Transverse colon (tissue), 4 donors: ENCODE data around the gene COA6. TPM values are rescaled to one million over a fixed set of nuclear protein-coding genes. Genes with fewer than 3 reads are reported as not detected.
"Not testable (repeated sequence)": the region's sequence is repeated elsewhere in the genome, so short reads cannot be mapped to it uniquely, and the experiment has no call there.

Experiments used
- DNase-seq: peaks from one replicate; pipeline ENCODE4 v3.0.0-alpha.2; 2019
- H3K27ac ChIP-seq, 4 donors: fragments of 200-600 bp; sonication (generic); 2 replicates each; pipeline ENCODE4 v1.5.1; 2016 to 2018; ENCODE audit warnings: inconsistent platforms in 4 of 4
- H3K27me3 ChIP-seq: fragments of 200-600 bp; sonication (generic); 2 replicates; pipeline ENCODE4 v1.5.1; 2017; ENCODE audit warnings: inconsistent platforms
- H3K36me3 ChIP-seq, 4 donors: fragments of 200-600 bp; sonication (generic); 2 replicates each; pipeline ENCODE4 v1.5.1; 2017 to 2019; ENCODE audit warnings: inconsistent platforms in 4 of 4
- H3K4me1 ChIP-seq, 4 donors: fragments of 200-600 bp; sonication (generic); 2 replicates each; pipeline ENCODE4 v1.5.1; 2017 to 2020; ENCODE audit warnings: inconsistent platforms in 4 of 4
- H3K4me3 ChIP-seq, 4 donors: fragments of 200-600 bp; sonication (generic); 1 replicate in 1 of 4; 2 replicates in 3 of 4; pipeline versions ENCODE4 v1.5.1 to v1.6.1; 2017 to 2019; ENCODE audit warnings: inconsistent platforms in 4 of 4
- H3K9me3 ChIP-seq, 2 donors: fragments of 200-600 bp; sonication (generic); 2 replicates each; pipeline ENCODE4 v1.5.1; 2017 to 2019; ENCODE audit warnings: inconsistent platforms in 2 of 2
- CTCF ChIP-seq, 5 experiments: fragments of 200-600 bp in 3 of 5; fragments of 450-650 bp in 2 of 5; sonication (generic) in 3 of 5; IDR thresholded peaks; 1 replicate in 2 of 5; 2 replicates in 3 of 5; pipeline ENCODE4 v1.5.1; 2016 to 2017; ENCODE audit warnings: antibody characterized with exemption in 5 of 5, inconsistent platforms in 3 of 5, mild to moderate bottlenecking in 2 of 5, moderate library complexity in 1 of 5
- EP300 ChIP-seq: sonication (generic); formaldehyde crosslinking; IDR thresholded peaks from one replicate; pipeline ENCODE4 v1.6.1; 2017; ENCODE audit warnings: antibody characterized with exemption, low read depth
- POLR2A ChIP-seq: fragments of 450-650 bp; IDR thresholded peaks from one replicate; pipeline ENCODE4 v1.6.1; 2016; ENCODE audit warnings: antibody characterized with exemption, mild to moderate bottlenecking, moderate library complexity
- POLR2AphosphoS5 ChIP-seq, 3 donors: sonication (generic); formaldehyde crosslinking; IDR thresholded peaks; one replicate each; pipeline ENCODE4 v1.6.1; 2016; ENCODE audit warnings: antibody characterized with exemption in 3 of 3
- WGBS, 2 donors: methylation state at CpG; one replicate each; pipeline ENCODE4 v1.1.5; 2018; ENCODE audit warnings: low coverage in 1 of 2; 5-methylcytosine and 5-hydroxymethylcytosine counted together
- in situ Hi-C, 4 donors: fragments of 200-750 bp; cut with MboI; loops; one replicate each; pipeline versions ENCODE4 v1.15.0 to v1.15.1; 2017; ENCODE audit warnings: low sequenced_read_pairs in 3 of 4, low pct_ligation_motif_present in 1 of 4, low pct_unique_long_range_greater_than_20kb in 1 of 4
- intact Hi-C: fragments of 100-400 bp; cut with DNase I; formaldehyde crosslinking; loops from one replicate; pipeline ENCODE4 v1.15.1; 2023; ENCODE audit warnings: low total_unique reads
- total RNA-seq, 4 donors: library from RNA; depleted of rRNA; stranded (reverse); fragments of >200 nt; gene quantifications; one replicate each; pipeline ENCODE4 v1.1.0, GENCODE V29; 2016

COA6 gene
- total RNA-seq, 4 donors from 2014 or later, result 13.7 to 21.6 (median 15.7) TPM; not detected in 1

DNA sequence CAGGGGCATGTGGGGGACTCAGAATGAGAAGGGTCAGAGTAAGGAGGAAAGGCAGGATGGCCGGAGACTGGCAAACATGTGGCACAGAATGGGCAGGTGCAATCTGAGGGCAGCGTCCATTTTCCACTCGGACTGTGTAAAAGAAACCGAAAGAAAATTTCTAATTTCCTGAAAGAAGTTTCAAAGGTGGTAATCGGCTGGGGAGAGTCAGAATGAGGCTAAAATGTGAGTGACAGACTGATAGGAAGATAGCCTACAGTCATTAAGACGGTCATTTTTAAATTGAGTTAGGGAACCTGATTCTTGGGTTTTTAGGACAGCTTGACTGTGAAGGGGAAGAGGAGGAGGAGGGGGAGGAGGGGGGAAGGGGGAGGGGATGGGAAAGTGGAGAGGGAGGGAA is 23.6 kb downstream of the COA6 start:
- DNase-seq, result no peak
- WGBS, 2 donors, result 51 to 73% methylated on average over 5 to 6 of the region's 6 CpGs

GRCh38 chr1:234397732-234398131 is 24.5 kb downstream of the COA6 start:
- H3K27ac ChIP-seq, result no peak overlapping the region
- no peak for TF ChIP-seq POLR2A
- no peak for TF ChIP-seq EP300
- TF ChIP-seq CTCF (IDR thresholded peaks at IDR 0.05), result no peak
- no peak for TF ChIP-seq POLR2AphosphoS5 (IDR thresholded peaks at IDR 0.05)
- no peak overlapping the region for H3K4me3 ChIP-seq
- H3K4me1 ChIP-seq, result peaks cover 0 to 13% (median 0%) of the 10 kb centered on the region in 4 donors
- intact Hi-C loops, result no loop called here
- H3K27me3 ChIP-seq, result no peaks in the 10 kb centered on the region
- H3K9me3 ChIP-seq, result no peaks in the 10 kb centered on the region
- in situ Hi-C loops, result no loop called here
- 62 to 63% methylated on average over 3 of the region's 5 CpGs for WGBS, 2 donors
- no peak for DNase-seq
- H3K36me3 ChIP-seq, result no peaks in the 10 kb centered on the region

More for the DNA sequence above, 23.6 kb downstream of the COA6 start:
- intact Hi-C loops (no loop called here), in situ Hi-C loops (no loop called here)
- H3K27me3 ChIP-seq, result no peaks in the 10 kb centered on the region
- no peak for TF ChIP-seq POLR2A
- H3K4me3 ChIP-seq, result no peak overlapping the region
- no peaks in the 10 kb centered on the region for H3K9me3 ChIP-seq
- peaks cover 0 to 7% (median under 1%) of the 10 kb centered on the region in 4 donors for H3K36me3 ChIP-seq
- no peak overlapping the region for H3K27ac ChIP-seq
- peaks cover 0 to 13% (median 0%) of the 10 kb centered on the region in 4 donors for H3K4me1 ChIP-seq

DNA sequence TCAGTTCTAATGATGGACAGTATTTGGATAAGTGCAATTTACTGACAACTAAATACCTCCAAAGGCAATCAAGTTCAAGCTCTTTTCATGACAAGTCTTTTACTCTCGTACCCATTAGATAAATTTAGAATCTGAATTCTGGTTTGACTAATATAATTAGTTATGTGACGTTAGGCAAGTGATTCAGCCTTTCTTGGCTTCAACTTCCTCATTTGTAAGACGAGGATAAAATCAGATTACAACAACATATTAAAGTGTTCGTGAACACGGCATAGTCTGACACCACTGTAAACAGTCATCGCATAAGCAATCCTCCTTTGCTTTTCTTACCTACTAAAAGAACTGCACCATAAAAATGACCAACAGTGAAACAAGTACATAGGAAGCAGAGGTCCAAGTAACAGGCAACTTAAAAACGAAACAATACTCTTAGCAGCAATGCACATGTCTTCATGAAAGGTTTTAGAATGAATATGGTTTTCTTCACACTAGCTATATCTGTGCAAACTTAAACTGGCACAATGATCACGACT is 25.7 kb downstream of the COA6 start:
- no peaks in the 10 kb centered on the region for H3K9me3 ChIP-seq
- no peaks in the 10 kb centered on the region for H3K27me3 ChIP-seq
- no peak overlapping the region for H3K4me3 ChIP-seq
- peak overlapping the region in 1 of 4 donors; percentile 3 for H3K27ac ChIP-seq
- no peaks in the 10 kb centered on the region for H3K36me3 ChIP-seq
- TF ChIP-seq POLR2A (no peak), POLR2AphosphoS5 (IDR thresholded peaks at IDR 0.05) (no peak), EP300 (no peak), CTCF (IDR thresholded peaks at IDR 0.05) (no peak)
- in situ Hi-C loops (no loop called here), intact Hi-C loops (no loop called here)
- 50 to 60% methylated on average over 8 of the region's 8 CpGs for WGBS, 2 donors
- no peak for DNase-seq
- peaks cover 0 to 13% (median 0%) of the 10 kb centered on the region in 4 donors for H3K4me1 ChIP-seq

- H3K9me3 ChIP-seq, DNase-seq, H3K4me3 ChIP-seq, H3K27me3 ChIP-seq, in situ Hi-C loops, H3K36me3 ChIP-seq, H3K27ac ChIP-seq, intact Hi-C loops: not testable (repeated sequence)
- peaks cover 0 to 13% (median 0%) of the 10 kb centered on the region in 4 donors for H3K4me1 ChIP-seq
- WGBS, 2 donors, result 73 to 82% methylated on average over 4 to 6 of the region's 6 CpGs
Observed at GRCh38 chr1:234399515-234399914, 26.3 kb downstream of the COA6 start.

DNA sequence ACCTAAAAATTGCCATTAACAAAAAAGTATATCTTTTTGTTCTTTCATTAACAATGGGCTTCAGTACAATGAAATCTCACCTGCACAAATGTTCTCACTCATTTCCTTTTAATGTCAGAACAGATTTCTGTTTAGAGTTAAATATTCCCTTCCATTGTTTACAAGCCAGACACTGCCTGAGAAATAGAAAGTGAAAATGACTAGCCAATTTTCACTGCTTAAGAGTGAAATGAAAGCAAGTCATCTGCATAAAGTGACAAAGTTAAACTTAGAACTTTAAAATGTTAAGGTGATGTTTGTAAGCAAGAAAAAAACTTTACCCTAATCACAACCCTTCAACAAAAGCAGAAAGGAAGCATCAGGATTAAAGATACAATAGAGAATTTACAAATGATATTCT is 27.5 kb downstream of the COA6 start:
- no peaks in the 10 kb centered on the region for H3K36me3 ChIP-seq
- TF ChIP-seq POLR2A, result no peak
- no peak for TF ChIP-seq CTCF (IDR thresholded peaks at IDR 0.05)
- TF ChIP-seq POLR2AphosphoS5 (IDR thresholded peaks at IDR 0.05), result no peak
- no peak for TF ChIP-seq EP300
- H3K27ac ChIP-seq, result peak overlapping the region in 2 of 4 donors; percentile 14 to 57
- intact Hi-C loops (no loop called here), in situ Hi-C loops (no loop called here)
- no peak for DNase-seq
- peaks cover 0 to 13% (median 0%) of the 10 kb centered on the region in 4 donors for H3K4me1 ChIP-seq
- H3K4me3 ChIP-seq, result no peak overlapping the region
- no peaks in the 10 kb centered on the region for H3K9me3 ChIP-seq
- H3K27me3 ChIP-seq, result no peaks in the 10 kb centered on the region
